Left ventricle myocardium inferior (tissue), 1 donor: ENCODE data around the gene SEC63. TPM values are rescaled to one million over a fixed set of nuclear protein-coding genes. Genes with fewer than 3 reads are reported as not detected.

Source experiments
- DNase-seq: peaks from one replicate; pipeline ENCODE4 v3.0.0-alpha.2; 2020
- H3K27ac ChIP-seq: fragments of 200-600 bp; replicated peaks from 2 replicates; pipeline ENCODE4 v1.8.0; 2021
- H3K27me3 ChIP-seq: fragments of 200-600 bp; 2 replicates; pipeline ENCODE4 v1.8.0; 2021; ENCODE audit warnings: low read depth
- H3K36me3 ChIP-seq: fragments of 200-600 bp; 2 replicates; pipeline ENCODE4 v1.8.0; 2021
- H3K4me1 ChIP-seq: fragments of 200-600 bp; 2 replicates; pipeline ENCODE4 v1.8.0; 2021
- H3K4me3 ChIP-seq: fragments of 200-600 bp; 2 replicates; pipeline ENCODE4 v1.8.0; 2021; ENCODE audit warnings: mild to moderate bottlenecking, moderate library complexity
- H3K9me3 ChIP-seq: fragments of 200-600 bp; replicated peaks from 2 replicates; pipeline ENCODE4 v1.8.0; 2021
- CTCF ChIP-seq: fragments of 200-600 bp; IDR thresholded peaks from 2 replicates; pipeline ENCODE4 v1.8.0; 2021; ENCODE audit warnings: antibody characterized with exemption, mild to moderate bottlenecking, borderline replicate concordance
- intact Hi-C: fragments of 100-400 bp; cut with micrococcal nuclease; formaldehyde crosslinking; loops from one replicate; pipeline ENCODE4 v1.11.0; 2022
- total RNA-seq: library from RNA; stranded (reverse); fragmentation: NEBNext Ultra II Directional; extraction: Animal tissue kit (Norgen Biotek cat#: 25700); gene quantifications from one replicate; pipeline ENCODE4 v1.2.1, GENCODE V29; 2021
- donor health status: DM: no; HTN: yes; CAD: no; lungs with severe emphysema.

The SEC63 gene
- total RNA-seq, 1 donor from 2014 or later: 55.0 TPM

- intact Hi-C loops: no loop called here
Observed at GRCh38 chr6:107989166-107990094, 31.4 kb upstream of the SEC63 start.

GRCh38 chr6:107988570-107988969 lies 30.6 kb upstream of the SEC63 start:
- intact Hi-C loops: no loop called here
- Histone ChIP-seq H3K36me3 (no peaks in the 10 kb centered on the region), H3K4me1 (no peaks in the 10 kb centered on the region), H3K9me3 (no peaks in the 10 kb centered on the region), H3K27me3 (no peaks in the 10 kb centered on the region), H3K27ac (no peak overlapping the region), H3K4me3 (no peak overlapping the region)
- DNase-seq: no peak
- TF ChIP-seq CTCF: no peak

More at GRCh38 chr6:107989166-107990094, 31.4 kb upstream of the SEC63 start:
- Histone ChIP-seq H3K4me1 (no peaks in the 10 kb centered on the region), H3K27ac (no peak overlapping the region), H3K9me3 (no peaks in the 10 kb centered on the region), H3K36me3 (no peaks in the 10 kb centered on the region), H3K4me3 (no peak overlapping the region), H3K27me3 (no peaks in the 10 kb centered on the region)
- no peak for TF ChIP-seq CTCF
- no peak for DNase-seq

- TF ChIP-seq CTCF: no peak
- intact Hi-C loops: no loop called here
- no peaks in the 10 kb centered on the region for H3K9me3 ChIP-seq
Observed at GRCh38 chr6:107987805-107988204, 29.8 kb upstream of the SEC63 start.

GRCh38 chr6:107985701-107986100 lies 27.7 kb upstream of the SEC63 start:
- DNase-seq: no peak
- H3K27ac ChIP-seq: no peak overlapping the region
- H3K4me3 ChIP-seq: no peak overlapping the region
- no peaks in the 10 kb centered on the region for H3K4me1 ChIP-seq
- no peaks in the 10 kb centered on the region for H3K36me3 ChIP-seq
- H3K9me3 ChIP-seq: no peaks in the 10 kb centered on the region
- intact Hi-C loops: no loop called here
- TF ChIP-seq CTCF: no peak
- H3K27me3 ChIP-seq: peaks cover 5% of the 10 kb centered on the region

More at GRCh38 chr6:107987805-107988204, 29.8 kb upstream of the SEC63 start:
- no peak for DNase-seq
- Histone ChIP-seq H3K4me1 (no peaks in the 10 kb centered on the region), H3K27me3 (no peaks in the 10 kb centered on the region), H3K4me3 (no peak overlapping the region), H3K27ac (no peak overlapping the region), H3K36me3 (no peaks in the 10 kb centered on the region)

- peaks cover 5% of the 10 kb centered on the region for H3K27me3 ChIP-seq
- H3K27ac ChIP-seq: no peak overlapping the region
- no peaks in the 10 kb centered on the region for H3K9me3 ChIP-seq
- no peak for DNase-seq
- TF ChIP-seq CTCF: no peak
- H3K36me3 ChIP-seq: no peaks in the 10 kb centered on the region
- no peaks in the 10 kb centered on the region for H3K4me1 ChIP-seq
- no peak overlapping the region for H3K4me3 ChIP-seq
- intact Hi-C loops: no loop called here
Observed at GRCh38 chr6:107983811-107984210, 25.8 kb upstream of the SEC63 start.
